Neural cell (in vitro differentiated cells): ENCODE data around the gene TAF1B. TPM values are rescaled to one million over a fixed set of nuclear protein-coding genes. Genes with fewer than 3 reads are reported as not detected.

Experiments
- H2AFZ ChIP-seq: fragments of 200-600, 300-800 bp; sonication (generic), shearing (Covaris generic); 2 replicates; pipeline ENCODE4 v1.6.0; 2014; ENCODE audit warnings: low read depth, mild to moderate bottlenecking, antibody characterized with exemption, low read length, moderate library complexity
- H3F3A ChIP-seq: fragments of 200-600 bp; shearing (Covaris generic); 2 replicates; pipeline ENCODE4 v1.6.1; 2016; ENCODE audit warnings: mild to moderate bottlenecking, moderate library complexity, mixed read lengths, antibody characterized with exemption, low read length; ENCODE audit not compliant: insufficient read depth, poor library complexity, severe bottlenecking
- H3K27ac ChIP-seq: fragments of 200-600, 300-800 bp; sonication (generic), shearing (Covaris generic); 2 replicates; pipeline ENCODE4 v1.5.1; 2014; ENCODE audit warnings: mild to moderate bottlenecking, low read length, moderate library complexity
- H3K27me3 ChIP-seq: fragments of 300-800, 200-600 bp; sonication (generic), shearing (Covaris generic); 2 replicates; pipeline ENCODE4 v1.6.0; 2014; ENCODE audit warnings: mild to moderate bottlenecking, low read depth, low read length, moderate library complexity; ENCODE audit not compliant: insufficient read depth
- H3K36me3 ChIP-seq: fragments of 300-800, 200-600 bp; sonication (generic), shearing (Covaris generic); 2 replicates; pipeline ENCODE4 v1.5.1; 2014; ENCODE audit warnings: mild to moderate bottlenecking, antibody characterized with exemption, low read length, moderate library complexity; ENCODE audit not compliant: insufficient read depth
- H3K4me2 ChIP-seq: fragments of 300-800, 200-600 bp; sonication (generic), shearing (Covaris generic); 2 replicates; pipeline ENCODE4 v1.6.0; 2014; ENCODE audit warnings: mild to moderate bottlenecking, low read length
- H3K4me3 ChIP-seq: fragments of 300-800, 200-600 bp; sonication (generic), shearing (Covaris generic); 2 replicates; pipeline ENCODE4 v1.5.1; 2014; ENCODE audit warnings: mild to moderate bottlenecking, low read length, moderate library complexity
- H3K79me2 ChIP-seq: fragments of 200-600 bp; shearing (Covaris generic); replicated peaks from 2 replicates; pipeline ENCODE4 v1.6.0; 2014; ENCODE audit warnings: mild to moderate bottlenecking, low read length, moderate library complexity; ENCODE audit not compliant: insufficient read depth
- H3K9ac ChIP-seq: fragments of 300-800, 200-600 bp; sonication (generic), shearing (Covaris generic); 2 replicates; pipeline ENCODE4 v1.6.1; 2016; ENCODE audit warnings: mild to moderate bottlenecking, low read length, mixed read lengths
- H3K9me2 ChIP-seq: fragments of 200-600 bp; shearing (Covaris generic); 2 replicates; pipeline ENCODE4 v1.6.1; 2016; ENCODE audit warnings: mild to moderate bottlenecking, low read length, mixed read lengths; ENCODE audit not compliant: insufficient read depth
- H3K9me3 ChIP-seq: fragments of 200-600, 300-800 bp; sonication (generic), shearing (Covaris generic); 2 replicates; pipeline ENCODE4 v1.6.1; 2016; ENCODE audit warnings: mild to moderate bottlenecking, mixed run types, low read length, moderate library complexity, mixed read lengths
- H4K20me1 ChIP-seq: fragments of 200-600 bp; shearing (Covaris generic); 2 replicates; pipeline ENCODE4 v1.6.1; 2016; ENCODE audit warnings: mild to moderate bottlenecking, mixed run types; ENCODE audit not compliant: insufficient read depth
- EP300 ChIP-seq: fragments of 450-650 bp; conservative IDR thresholded peaks from 2 replicates; pipeline ENCODE4 v1.6.1; 2014; ENCODE audit warnings: antibody characterized with exemption, mild to moderate bottlenecking, moderate library complexity; ENCODE audit not compliant: poor library complexity, severe bottlenecking
- EZH2 ChIP-seq: fragments of 200-600, 300-800 bp; shearing (Covaris generic), sonication (generic); IDR thresholded peaks from 2 replicates; pipeline ENCODE4 v1.6.1; 2014; ENCODE audit warnings: antibody characterized with exemption, low read length, borderline replicate concordance, mild to moderate bottlenecking; ENCODE audit not compliant: insufficient read depth, poor library complexity, severe bottlenecking
- MXI1 ChIP-seq: fragments of 450-650 bp; conservative IDR thresholded peaks from 2 replicates; pipeline ENCODE4 v1.6.1; 2014; ENCODE audit warnings: antibody characterized with exemption, mild to moderate bottlenecking; ENCODE audit not compliant: poor library complexity, severe bottlenecking
- POLR2AphosphoS5 ChIP-seq: IDR thresholded peaks from 2 replicates; pipeline ENCODE4 v1.6.1; 2012
- RAD21 ChIP-seq: fragments of 450-650 bp; conservative IDR thresholded peaks from 2 replicates; pipeline ENCODE4 v1.6.1; 2014; ENCODE audit warnings: antibody characterized with exemption, mild to moderate bottlenecking, moderate library complexity
- SMC3 ChIP-seq: fragments of 450-650 bp; conservative IDR thresholded peaks from 2 replicates; pipeline ENCODE4 v1.6.1; 2014; ENCODE audit warnings: antibody characterized with exemption, mild to moderate bottlenecking, moderate library complexity; ENCODE audit not compliant: poor library complexity
- TAF1 ChIP-seq: IDR thresholded peaks from 2 replicates; pipeline ENCODE4 v1.6.1; 2012; ENCODE audit warnings: low read depth
- polyA minus RNA-seq: library from RNA; depleted of rRNA, polyadenylated mRNA; stranded (reverse); fragments of >200 nt; gene quantifications from 2 replicates; pipeline ENCODE4 v1.2.3, GENCODE V29; 2014
- polyA plus RNA-seq: library from polyadenylated mRNA; depleted of rRNA; stranded (reverse); fragments of >200 nt; gene quantifications from 2 replicates; pipeline ENCODE4 v1.2.3, GENCODE V29; 2014
- TF ChIP-seq, protein P1 (sequence below): fragments of 450-650 bp; IDR thresholded peaks from 2 replicates; pipeline ENCODE4 v1.5.1; 2014; ENCODE audit warnings: antibody characterized with exemption, mild to moderate bottlenecking, moderate library complexity; ENCODE audit not compliant: poor library complexity, severe bottlenecking
- TF ChIP-seq, protein P2 (sequence below): IDR thresholded peaks from 2 replicates; pipeline ENCODE4 v1.6.1; 2012; ENCODE audit warnings: borderline replicate concordance

The TAF1B gene
- polyA plus RNA-seq (8.7 and 11.2 TPM in 2 replicates), polyA minus RNA-seq (39.2 and 45.7 TPM in 2 replicates)

DNA sequence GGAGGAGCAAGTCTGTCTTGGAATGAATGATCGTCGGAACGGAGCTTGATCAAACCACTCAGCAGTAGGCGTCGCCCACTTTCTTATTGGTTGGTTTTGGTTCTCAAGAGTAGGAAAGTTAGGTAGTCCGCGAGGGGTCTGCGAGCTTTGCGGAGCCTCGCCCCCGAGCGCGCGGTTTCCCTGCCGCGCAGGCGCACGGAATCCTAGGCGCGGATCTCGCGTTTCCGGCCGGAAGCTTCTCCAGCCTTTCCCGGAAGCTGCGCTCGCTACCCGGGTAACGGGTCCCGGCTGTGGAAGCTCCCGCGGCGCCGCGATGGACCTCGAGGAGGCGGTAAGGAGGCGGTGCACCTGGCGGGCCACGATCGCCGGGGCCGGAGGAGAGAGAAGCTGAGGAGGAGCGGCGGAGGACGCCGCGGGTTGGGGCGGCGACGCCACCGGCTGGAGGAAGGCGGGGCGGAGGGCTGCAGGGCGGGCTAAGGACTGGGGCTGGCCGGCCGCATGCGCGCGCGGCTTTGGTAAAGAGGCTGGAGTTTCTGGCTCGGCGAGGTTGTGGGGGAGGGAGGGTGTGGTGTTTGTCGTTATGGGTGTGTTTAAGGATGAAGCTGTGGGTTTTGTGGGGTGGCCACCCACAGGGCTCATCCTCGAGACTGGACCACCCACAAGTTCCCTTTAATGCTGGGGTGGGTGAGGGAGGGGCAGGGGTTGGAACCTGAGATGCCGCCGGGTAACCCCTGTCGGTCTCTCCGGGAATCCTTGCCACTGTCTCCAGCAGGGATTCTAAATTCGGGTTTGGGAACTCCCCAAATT lies at the start of gene TAF1B:
Gene TAF1B, plus strand, starts transcription at position 246 of the 807 bp plus-strand sequence. Its CDS starts 68 bp downstream, at position 314.
- H2AFZ ChIP-seq, result peak within 1 kb of the TSS; percentile 73
- peaks cover 3% of the 10 kb centered on the region for H3F3A ChIP-seq
- H3K27me3 ChIP-seq, result no peaks in the 10 kb centered on the region
- no peaks in the 10 kb centered on the region for H4K20me1 ChIP-seq
- H3K9me2 ChIP-seq, result no peaks in the 10 kb centered on the region
- peak within 1 kb of the TSS; percentile 94 for H3K4me2 ChIP-seq
- no peaks in the 10 kb centered on the region for H3K36me3 ChIP-seq
- H3K79me2 ChIP-seq, result peaks cover 4% of the 10 kb centered on the region
- peak within 1 kb of the TSS; percentile 74 for H3K9ac ChIP-seq
- TF ChIP-seq MXI1, result peak; percentile 87
- peak; percentile 58 for TF ChIP-seq POLR2AphosphoS5
- TF ChIP-seq, protein P1, sequence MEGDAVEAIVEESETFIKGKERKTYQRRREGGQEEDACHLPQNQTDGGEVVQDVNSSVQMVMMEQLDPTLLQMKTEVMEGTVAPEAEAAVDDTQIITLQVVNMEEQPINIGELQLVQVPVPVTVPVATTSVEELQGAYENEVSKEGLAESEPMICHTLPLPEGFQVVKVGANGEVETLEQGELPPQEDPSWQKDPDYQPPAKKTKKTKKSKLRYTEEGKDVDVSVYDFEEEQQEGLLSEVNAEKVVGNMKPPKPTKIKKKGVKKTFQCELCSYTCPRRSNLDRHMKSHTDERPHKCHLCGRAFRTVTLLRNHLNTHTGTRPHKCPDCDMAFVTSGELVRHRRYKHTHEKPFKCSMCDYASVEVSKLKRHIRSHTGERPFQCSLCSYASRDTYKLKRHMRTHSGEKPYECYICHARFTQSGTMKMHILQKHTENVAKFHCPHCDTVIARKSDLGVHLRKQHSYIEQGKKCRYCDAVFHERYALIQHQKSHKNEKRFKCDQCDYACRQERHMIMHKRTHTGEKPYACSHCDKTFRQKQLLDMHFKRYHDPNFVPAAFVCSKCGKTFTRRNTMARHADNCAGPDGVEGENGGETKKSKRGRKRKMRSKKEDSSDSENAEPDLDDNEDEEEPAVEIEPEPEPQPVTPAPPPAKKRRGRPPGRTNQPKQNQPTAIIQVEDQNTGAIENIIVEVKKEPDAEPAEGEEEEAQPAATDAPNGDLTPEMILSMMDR, result peak; percentile 91
- TF ChIP-seq SMC3, result peak; percentile 71
- TF ChIP-seq EZH2, result no peak
- TF ChIP-seq RAD21, result peak; percentile 70
- TF ChIP-seq TAF1, result no peak
- TF ChIP-seq, protein P2, sequence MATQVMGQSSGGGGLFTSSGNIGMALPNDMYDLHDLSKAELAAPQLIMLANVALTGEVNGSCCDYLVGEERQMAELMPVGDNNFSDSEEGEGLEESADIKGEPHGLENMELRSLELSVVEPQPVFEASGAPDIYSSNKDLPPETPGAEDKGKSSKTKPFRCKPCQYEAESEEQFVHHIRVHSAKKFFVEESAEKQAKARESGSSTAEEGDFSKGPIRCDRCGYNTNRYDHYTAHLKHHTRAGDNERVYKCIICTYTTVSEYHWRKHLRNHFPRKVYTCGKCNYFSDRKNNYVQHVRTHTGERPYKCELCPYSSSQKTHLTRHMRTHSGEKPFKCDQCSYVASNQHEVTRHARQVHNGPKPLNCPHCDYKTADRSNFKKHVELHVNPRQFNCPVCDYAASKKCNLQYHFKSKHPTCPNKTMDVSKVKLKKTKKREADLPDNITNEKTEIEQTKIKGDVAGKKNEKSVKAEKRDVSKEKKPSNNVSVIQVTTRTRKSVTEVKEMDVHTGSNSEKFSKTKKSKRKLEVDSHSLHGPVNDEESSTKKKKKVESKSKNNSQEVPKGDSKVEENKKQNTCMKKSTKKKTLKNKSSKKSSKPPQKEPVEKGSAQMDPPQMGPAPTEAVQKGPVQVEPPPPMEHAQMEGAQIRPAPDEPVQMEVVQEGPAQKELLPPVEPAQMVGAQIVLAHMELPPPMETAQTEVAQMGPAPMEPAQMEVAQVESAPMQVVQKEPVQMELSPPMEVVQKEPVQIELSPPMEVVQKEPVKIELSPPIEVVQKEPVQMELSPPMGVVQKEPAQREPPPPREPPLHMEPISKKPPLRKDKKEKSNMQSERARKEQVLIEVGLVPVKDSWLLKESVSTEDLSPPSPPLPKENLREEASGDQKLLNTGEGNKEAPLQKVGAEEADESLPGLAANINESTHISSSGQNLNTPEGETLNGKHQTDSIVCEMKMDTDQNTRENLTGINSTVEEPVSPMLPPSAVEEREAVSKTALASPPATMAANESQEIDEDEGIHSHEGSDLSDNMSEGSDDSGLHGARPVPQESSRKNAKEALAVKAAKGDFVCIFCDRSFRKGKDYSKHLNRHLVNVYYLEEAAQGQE, result no peak
- TF ChIP-seq EP300, result peak; percentile 36
- peak within 1 kb of the TSS; percentile 96 for H3K4me3 ChIP-seq
- H3K9me3 ChIP-seq, result no peaks in the 10 kb centered on the region
- peak within 1 kb of the TSS; percentile 46 for H3K27ac ChIP-seq

DNA sequence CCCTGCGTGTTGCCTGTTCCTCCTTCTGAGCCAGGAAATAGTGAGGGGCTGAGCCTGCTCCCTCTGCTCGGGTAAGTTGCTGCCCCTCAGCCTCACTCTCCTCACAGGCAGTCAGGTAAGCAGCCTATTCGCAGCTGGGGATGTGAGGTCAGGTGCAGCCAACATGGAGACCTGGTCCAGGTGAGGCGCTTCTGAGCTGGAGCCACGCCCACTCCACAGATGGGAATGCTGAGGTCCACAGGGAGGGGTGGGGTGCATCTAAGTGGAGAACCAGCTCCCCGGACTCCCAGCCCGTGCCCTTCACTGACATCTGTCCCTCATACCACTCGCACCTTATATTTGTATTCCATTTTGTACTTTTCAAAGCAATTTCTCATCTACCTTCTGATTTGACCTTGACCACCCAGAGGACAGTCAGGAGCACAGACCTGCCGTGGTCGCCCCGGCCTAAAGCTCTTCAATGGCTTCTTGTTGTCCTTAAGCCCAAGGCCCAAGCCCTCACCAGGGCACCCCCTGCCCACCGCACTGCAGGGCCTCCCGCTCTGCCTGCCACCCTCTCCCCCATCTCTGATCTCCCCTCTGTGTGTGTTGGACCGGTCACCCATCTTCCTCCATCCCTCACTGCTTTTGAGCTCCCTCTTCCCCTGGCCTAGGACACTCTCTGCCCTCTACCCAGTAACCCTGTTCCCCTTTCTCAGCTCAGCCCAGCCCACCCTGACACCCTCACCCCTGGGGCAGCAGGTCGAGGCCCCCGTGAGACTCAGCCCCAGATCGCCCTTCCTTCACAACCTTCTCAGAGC lies 49.2 kb upstream of the TAF1B start:
- no peak overlapping the region for H3K4me2 ChIP-seq
- no peak overlapping the region for H3K9ac ChIP-seq
- no peak overlapping the region for H2AFZ ChIP-seq
- H3K9me2 ChIP-seq, result no peaks in the 10 kb centered on the region
- no peaks in the 10 kb centered on the region for H3F3A ChIP-seq
- TF ChIP-seq, protein P2, result no peak
- TF ChIP-seq MXI1 (no peak), RAD21 (no peak), POLR2AphosphoS5 (no peak), EP300 (no peak), SMC3 (no peak), TAF1 (no peak), EZH2 (no peak)
- TF ChIP-seq, protein P1, result no peak
- no peaks in the 10 kb centered on the region for H3K79me2 ChIP-seq
- no peaks in the 10 kb centered on the region for H3K9me3 ChIP-seq
- no peak overlapping the region for H3K27ac ChIP-seq
- H4K20me1 ChIP-seq, result no peaks in the 10 kb centered on the region
- H3K4me3 ChIP-seq, result no peak overlapping the region
- no peaks in the 10 kb centered on the region for H3K36me3 ChIP-seq
- no peaks in the 10 kb centered on the region for H3K27me3 ChIP-seq
